ENCODE measurements around the gene FALEC. TPM values are rescaled to one million over a fixed set of nuclear protein-coding genes. Genes with fewer than 3 reads are reported as not detected.
A peak's percentile ranks its signal among the peaks of the same experiment; 100 is the strongest.

Gene FALEC
- total RNA-seq, 1 experiment from 2014 or later, result not detected

GRCh38 chr1:150576367-150576711 is 60.8 kb downstream of the FALEC start:
- Mint-ChIP-seq H3K4me3 (ENCODE audit: unreplicated experiment) (peak overlapping the region; percentile 99), H3K27me3 (ENCODE audit: insufficient read depth, unreplicated experiment) (no peaks in the 10 kb centered on the region), H3K9me3 (ENCODE audit: unreplicated experiment) (no peaks in the 10 kb centered on the region), H3K4me1 (ENCODE audit: insufficient read depth, unreplicated experiment) (peaks cover 34% of the 10 kb centered on the region), H3K36me3 (ENCODE audit: insufficient read depth, unreplicated experiment) (peaks cover 86% of the 10 kb centered on the region), H3K27ac (ENCODE audit: low read depth, unreplicated experiment) (peak overlapping the region; percentile 99)
- POLR2A ChIA-PET, result interaction anchor here (0.9 to 27.7 kb wide), 18 partner anchors 18 to 1460 kb away, joined by 3 to 1801 read pairs (median 4); partner anchors contain the start of genes ADAMTSL4, APH1A, ENSA and FALEC
- no peak for DNase-seq (ENCODE audit: unreplicated experiment)
- TF ChIP-seq CTCF (IDR thresholded peaks at IDR 0.05; ENCODE audit: unreplicated experiment), result no peak
- CTCF ChIA-PET, result interaction anchor here (0.6 to 12.7 kb wide), 10 partner anchors 10 to 351 kb away, joined by 3 to 245 read pairs (median 3); no protein-coding TSS in a partner anchor
- intact Hi-C loops (cut with micrococcal nuclease), result loop anchor here (5.0 kb wide), 1 partner anchor 121 kb away; the partner anchor contains the start of gene GOLPH3L
- BruUV-seq (replicated peaks), result no TSS peak

DNA sequence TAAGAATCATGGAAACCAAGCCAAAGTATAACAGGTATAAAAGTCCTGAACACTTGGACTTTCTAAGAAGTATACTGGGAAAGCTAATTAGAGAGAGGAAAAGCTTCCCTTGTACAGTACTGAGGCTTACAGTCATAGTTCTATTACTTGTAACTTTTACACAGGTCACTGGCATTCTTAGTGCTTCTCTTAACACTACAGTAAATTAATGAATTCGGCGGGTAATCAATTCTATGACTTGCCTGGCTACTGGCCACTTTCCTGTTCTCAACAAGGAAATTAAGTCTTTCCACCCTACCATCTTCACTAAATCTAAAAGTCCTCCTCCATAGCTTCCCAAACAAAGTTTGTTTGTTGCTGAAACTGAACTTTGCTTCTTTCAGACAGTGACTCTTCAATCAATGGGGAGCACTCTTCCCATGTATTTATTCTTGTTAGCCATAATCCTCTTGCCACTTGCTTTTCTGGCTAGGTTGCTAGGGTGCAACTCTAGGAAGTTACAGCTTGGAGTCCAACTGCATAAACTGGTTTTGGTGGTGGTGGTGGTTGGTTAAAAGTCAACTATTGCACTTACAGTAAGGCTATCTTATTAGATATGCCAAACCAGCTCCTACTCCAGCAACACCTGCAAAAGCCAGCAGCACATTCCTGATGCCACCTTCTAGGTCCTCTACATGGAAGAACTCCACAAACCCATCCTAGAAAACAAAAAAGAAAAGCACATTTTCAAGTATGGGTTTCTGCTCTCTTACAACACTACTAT is 61.4 kb downstream of the FALEC start:
- ChIA-PET POLR2A (interaction anchor here (0.6 to 27.7 kb wide), 23 partner anchors 9 to 690 kb away, joined by 3 to 1801 read pairs (median 3); partner anchors contain the start of genes ADAMTSL4, APH1A, ENSA and FALEC), CTCF (interaction anchor here (0.6 to 12.7 kb wide), 12 partner anchors 7 to 351 kb away, joined by 3 to 245 read pairs (median 3); no protein-coding TSS in a partner anchor)
- Mint-ChIP-seq H3K4me3 (ENCODE audit: unreplicated experiment) (peak overlapping the region; percentile 99), H3K9me3 (ENCODE audit: unreplicated experiment) (no peaks in the 10 kb centered on the region), H3K4me1 (ENCODE audit: insufficient read depth, unreplicated experiment) (peaks cover 34% of the 10 kb centered on the region), H3K36me3 (ENCODE audit: insufficient read depth, unreplicated experiment) (peaks cover 80% of the 10 kb centered on the region), H3K27me3 (ENCODE audit: insufficient read depth, unreplicated experiment) (no peaks in the 10 kb centered on the region), H3K27ac (ENCODE audit: low read depth, unreplicated experiment) (peak overlapping the region; percentile 99)
- DNase-seq (ENCODE audit: unreplicated experiment), result no peak
- intact Hi-C loops (cut with micrococcal nuclease), result loop anchor here (1.0 to 5.0 kb wide), 2 partner anchors 44 to 120 kb away; partner anchors contain the start of gene GOLPH3L
- no peak for TF ChIP-seq CTCF (IDR thresholded peaks at IDR 0.05; ENCODE audit: unreplicated experiment)
- no TSS peak for BruUV-seq (replicated peaks)

DNA sequence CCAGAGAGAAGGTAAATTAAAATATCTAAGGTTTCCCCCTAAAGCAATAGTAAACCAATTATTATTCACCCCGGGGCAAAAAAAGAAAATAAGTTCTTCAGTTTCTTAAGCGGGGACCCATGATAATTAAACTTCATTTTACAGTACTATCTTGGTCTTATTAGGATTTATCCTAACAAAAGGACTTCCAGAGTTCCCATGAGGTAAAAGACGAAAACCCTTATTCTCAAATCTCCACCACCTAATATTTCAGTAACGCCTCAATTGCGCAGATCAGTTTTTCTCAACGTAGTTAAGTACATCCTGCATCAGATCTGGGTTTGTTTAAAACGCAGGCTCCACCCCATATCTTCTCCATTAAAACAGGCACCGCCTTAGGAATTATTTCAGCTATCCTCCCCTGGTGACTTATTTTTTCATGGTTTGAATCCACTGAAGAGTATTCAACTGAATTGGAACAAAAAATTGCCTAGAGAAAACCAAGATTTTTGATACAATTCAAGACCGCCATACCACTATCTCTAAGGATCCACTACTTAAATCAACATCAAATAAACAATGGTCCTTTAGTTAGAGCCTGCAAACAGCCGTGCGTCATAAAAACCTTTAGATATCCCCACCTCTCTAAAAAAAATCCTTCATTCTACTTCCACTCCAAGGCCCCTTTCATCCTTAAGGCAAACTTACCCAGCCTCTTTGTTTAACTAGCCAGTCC is 62.2 kb downstream of the FALEC start:
- no peak for TF ChIP-seq CTCF (IDR thresholded peaks at IDR 0.05; ENCODE audit: unreplicated experiment)
- Mint-ChIP-seq H3K9me3 (ENCODE audit: unreplicated experiment) (no peaks in the 10 kb centered on the region), H3K27me3 (ENCODE audit: insufficient read depth, unreplicated experiment) (no peaks in the 10 kb centered on the region), H3K4me1 (ENCODE audit: insufficient read depth, unreplicated experiment) (peaks cover 35% of the 10 kb centered on the region), H3K4me3 (ENCODE audit: unreplicated experiment) (peak overlapping the region; percentile 99), H3K36me3 (ENCODE audit: insufficient read depth, unreplicated experiment) (peaks cover 72% of the 10 kb centered on the region), H3K27ac (ENCODE audit: low read depth, unreplicated experiment) (peak overlapping the region; percentile 99)
- no peak for DNase-seq (ENCODE audit: unreplicated experiment)
- ChIA-PET POLR2A (interaction anchor here (0.6 to 27.7 kb wide), 31 partner anchors 8 to 1414 kb away, joined by 3 to 1801 read pairs (median 4); partner anchors contain the start of genes ADAMTSL4, APH1A, ARNT and ENSA), CTCF (interaction anchor here (0.5 to 12.7 kb wide), 9 partner anchors 8 to 228 kb away, joined by 3 to 245 read pairs (median 3); no protein-coding TSS in a partner anchor)
- intact Hi-C loops (cut with micrococcal nuclease), result loop anchor here (1.0 to 5.0 kb wide), 3 partner anchors 33 to 120 kb away; partner anchors contain the start of gene GOLPH3L
- no TSS peak for BruUV-seq (replicated peaks)
